ENCODE data around the gene POU2F1.
"Not testable (repeated sequence)": the region's sequence is repeated elsewhere in the genome, so short reads cannot be mapped to it uniquely, and the experiment has no call there.

POU2F1 gene

GRCh38 chr1:167298325-167298724, 77.6 kb downstream of the POU2F1 start:
- no peaks in the 10 kb centered on the region for H3K27me3 ChIP-seq (replicated peaks; ENCODE audit: control insufficient read depth, insufficient read depth, low read length)
- no peak overlapping the region for H3K4me3 ChIP-seq (ENCODE audit: low read length)
- H3K9me3 ChIP-seq (ENCODE audit: control insufficient read depth, low read length) = no peaks in the 10 kb centered on the region
- peak; percentile 18 for DNase-seq (ENCODE audit: low read depth)
- H3K4me1 ChIP-seq (ENCODE audit: control insufficient read depth, insufficient read depth, low read length) = peaks cover 19% of the 10 kb centered on the region
- no peak overlapping the region for H3K9ac ChIP-seq (ENCODE audit: low read length)
- no peaks in the 10 kb centered on the region for H3K36me3 ChIP-seq (ENCODE audit: control insufficient read depth, insufficient read depth, low read length, severe bottlenecking)

DNA sequence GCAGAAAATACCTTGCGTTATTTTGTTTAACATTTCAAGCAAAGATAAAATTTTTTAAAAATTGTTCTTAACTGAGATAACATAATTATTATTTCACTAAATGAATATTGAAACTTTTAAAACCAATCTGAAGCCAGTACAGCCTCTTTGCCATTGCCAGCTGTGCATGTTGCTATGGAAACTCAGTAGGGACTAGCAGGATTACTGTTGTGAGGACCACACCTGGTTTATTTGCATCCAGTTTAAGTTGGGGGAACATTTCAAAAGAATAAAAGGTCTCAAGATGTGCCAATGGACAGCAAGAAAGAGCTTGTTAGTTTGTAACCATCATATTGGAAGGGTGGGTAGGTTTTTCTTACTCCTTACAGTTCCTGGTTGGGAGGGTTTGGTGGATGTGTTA, 80.7 kb downstream of the POU2F1 start:
- Histone ChIP-seq H3K4me1 (ENCODE audit: control insufficient read depth, insufficient read depth, low read length) (peaks cover 19% of the 10 kb centered on the region), H3K27me3 (replicated peaks; ENCODE audit: control insufficient read depth, insufficient read depth, low read length) (no peaks in the 10 kb centered on the region), H3K9me3 (ENCODE audit: control insufficient read depth, low read length) (no peaks in the 10 kb centered on the region), H3K9ac (ENCODE audit: low read length) (no peak overlapping the region), H3K4me3 (ENCODE audit: low read length) (no peak overlapping the region), H3K36me3 (ENCODE audit: control insufficient read depth, insufficient read depth, low read length, severe bottlenecking) (no peaks in the 10 kb centered on the region)
- no peak for DNase-seq (ENCODE audit: low read depth)

GRCh38 chr1:167304165-167304564, 83.5 kb downstream of the POU2F1 start:
- DNase-seq (ENCODE audit: low read depth) = no peak
- Histone ChIP-seq H3K36me3 (ENCODE audit: control insufficient read depth, insufficient read depth, low read length, severe bottlenecking) (no peaks in the 10 kb centered on the region), H3K9me3 (ENCODE audit: control insufficient read depth, low read length) (no peaks in the 10 kb centered on the region), H3K9ac (ENCODE audit: low read length) (no peak overlapping the region), H3K4me3 (ENCODE audit: low read length) (no peak overlapping the region), H3K27me3 (replicated peaks; ENCODE audit: control insufficient read depth, insufficient read depth, low read length) (no peaks in the 10 kb centered on the region), H3K4me1 (ENCODE audit: control insufficient read depth, insufficient read depth, low read length) (no peaks in the 10 kb centered on the region)

- Histone ChIP-seq H3K27me3 (replicated peaks; ENCODE audit: control insufficient read depth, insufficient read depth, low read length) (no peaks in the 10 kb centered on the region), H3K9me3 (ENCODE audit: control insufficient read depth, low read length) (no peaks in the 10 kb centered on the region), H3K4me3 (ENCODE audit: low read length) (no peak overlapping the region), H3K4me1 (ENCODE audit: control insufficient read depth, insufficient read depth, low read length) (no peaks in the 10 kb centered on the region), H3K36me3 (ENCODE audit: control insufficient read depth, insufficient read depth, low read length, severe bottlenecking) (no peaks in the 10 kb centered on the region), H3K9ac (ENCODE audit: low read length) (no peak overlapping the region)
- DNase-seq (ENCODE audit: low read depth) = no peak
Measured at GRCh38 chr1:167305059-167305705, 84.5 kb downstream of the POU2F1 start.

DNA sequence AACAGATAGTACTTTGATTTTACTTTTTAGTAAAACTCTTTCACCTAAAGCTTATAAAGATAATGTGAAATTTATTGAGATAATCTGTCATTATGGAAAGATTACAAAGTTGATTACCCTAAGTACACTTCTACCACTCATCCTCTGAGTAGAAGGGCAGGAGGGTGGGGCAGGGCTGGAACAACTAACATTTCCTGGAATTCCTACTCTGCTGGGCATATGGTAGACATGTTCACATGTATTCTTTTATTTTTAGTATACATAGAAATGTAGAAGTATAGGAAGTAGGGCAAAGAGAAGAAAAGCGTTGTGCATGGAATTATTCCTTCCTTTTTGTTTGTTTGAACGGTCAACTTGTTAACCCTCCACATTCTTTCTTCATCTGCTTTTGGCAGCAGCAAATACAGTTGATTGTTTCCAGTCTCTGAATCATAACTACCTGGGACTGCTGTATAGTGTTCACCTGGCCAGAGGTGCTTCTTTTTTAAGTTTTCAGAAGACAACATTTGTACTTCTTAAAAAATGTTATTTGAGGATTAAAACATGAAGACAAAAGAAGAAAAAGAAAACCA, 85.1 kb downstream of the POU2F1 start:
- no peak overlapping the region for H3K9ac ChIP-seq (ENCODE audit: low read length)
- no peaks in the 10 kb centered on the region for H3K4me1 ChIP-seq (ENCODE audit: control insufficient read depth, insufficient read depth, low read length)
- no peak for DNase-seq (ENCODE audit: low read depth)
- no peaks in the 10 kb centered on the region for H3K36me3 ChIP-seq (ENCODE audit: control insufficient read depth, insufficient read depth, low read length, severe bottlenecking)
- H3K4me3 ChIP-seq (ENCODE audit: low read length) = no peak overlapping the region
- H3K27me3 ChIP-seq (replicated peaks; ENCODE audit: control insufficient read depth, insufficient read depth, low read length) = no peaks in the 10 kb centered on the region
- no peaks in the 10 kb centered on the region for H3K9me3 ChIP-seq (ENCODE audit: control insufficient read depth, low read length)

DNA sequence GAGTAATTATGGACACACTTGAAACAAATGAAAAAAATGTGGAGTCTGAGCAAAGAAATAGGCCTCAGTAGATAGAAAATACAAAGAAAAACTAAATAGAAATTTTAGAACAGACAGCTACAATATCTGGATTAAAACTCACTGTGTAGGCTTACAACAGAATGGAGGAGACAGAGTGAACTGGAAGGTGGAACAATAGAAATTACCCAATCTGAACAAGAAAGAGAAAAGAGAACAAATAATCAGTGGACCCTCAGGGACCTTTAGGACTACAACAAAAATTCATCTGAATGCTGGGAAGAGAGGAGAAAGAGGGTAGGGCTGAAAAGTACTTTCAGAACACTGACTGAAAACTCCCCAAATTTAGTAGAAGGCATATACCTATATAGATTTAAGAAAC, 90.0 kb downstream of the POU2F1 start:
- H3K9me3 ChIP-seq (ENCODE audit: control insufficient read depth, low read length) = no peaks in the 10 kb centered on the region
- DNase-seq (ENCODE audit: low read depth) = no peak
- no peaks in the 10 kb centered on the region for H3K36me3 ChIP-seq (ENCODE audit: control insufficient read depth, insufficient read depth, low read length, severe bottlenecking)
- no peaks in the 10 kb centered on the region for H3K4me1 ChIP-seq (ENCODE audit: control insufficient read depth, insufficient read depth, low read length)
- H3K4me3 ChIP-seq (ENCODE audit: low read length) = no peak overlapping the region
- H3K27me3 ChIP-seq (replicated peaks; ENCODE audit: control insufficient read depth, insufficient read depth, low read length) = no peaks in the 10 kb centered on the region
- H3K9ac ChIP-seq (ENCODE audit: low read length) = no peak overlapping the region

GRCh38 chr1:167312871-167313270, 92.2 kb downstream of the POU2F1 start:
- H3K4me1 ChIP-seq (ENCODE audit: control insufficient read depth, insufficient read depth, low read length) = no peaks in the 10 kb centered on the region
- H3K36me3 ChIP-seq (ENCODE audit: control insufficient read depth, insufficient read depth, low read length, severe bottlenecking) = peaks cover 3% of the 10 kb centered on the region
- H3K27me3 ChIP-seq (replicated peaks; ENCODE audit: control insufficient read depth, insufficient read depth, low read length) = no peaks in the 10 kb centered on the region
- H3K9me3 ChIP-seq (ENCODE audit: control insufficient read depth, low read length) = peaks cover 8% of the 10 kb centered on the region
- H3K9ac ChIP-seq (ENCODE audit: low read length) = no peak overlapping the region
- no peak overlapping the region for H3K4me3 ChIP-seq (ENCODE audit: low read length)
- DNase-seq (ENCODE audit: low read depth) = no peak

- Histone ChIP-seq H3K27me3 (replicated peaks; ENCODE audit: control insufficient read depth, insufficient read depth, low read length) (no peaks in the 10 kb centered on the region), H3K9me3 (ENCODE audit: control insufficient read depth, low read length) (peaks cover 8% of the 10 kb centered on the region), H3K4me1 (ENCODE audit: control insufficient read depth, insufficient read depth, low read length) (no peaks in the 10 kb centered on the region), H3K9ac (ENCODE audit: low read length) (no peak overlapping the region), H3K4me3 (ENCODE audit: low read length) (no peak overlapping the region), H3K36me3 (ENCODE audit: control insufficient read depth, insufficient read depth, low read length, severe bottlenecking) (peaks cover 3% of the 10 kb centered on the region)
- DNase-seq (ENCODE audit: low read depth) = no peak
Measured at GRCh38 chr1:167314671-167315070, 94.0 kb downstream of the POU2F1 start.

- no peak overlapping the region for H3K9ac ChIP-seq (ENCODE audit: low read length)
- H3K9me3 ChIP-seq (ENCODE audit: control insufficient read depth, low read length) = peaks cover 22% of the 10 kb centered on the region
- H3K36me3 ChIP-seq (ENCODE audit: control insufficient read depth, insufficient read depth, low read length, severe bottlenecking) = peaks cover 3% of the 10 kb centered on the region
- H3K4me3 ChIP-seq (ENCODE audit: low read length) = no peak overlapping the region
- H3K4me1 ChIP-seq (ENCODE audit: control insufficient read depth, insufficient read depth, low read length) = no peaks in the 10 kb centered on the region
- no peaks in the 10 kb centered on the region for H3K27me3 ChIP-seq (replicated peaks; ENCODE audit: control insufficient read depth, insufficient read depth, low read length)
- DNase-seq (ENCODE audit: low read depth) = no peak
Measured at GRCh38 chr1:167317463-167317862, 96.8 kb downstream of the POU2F1 start.

DNA sequence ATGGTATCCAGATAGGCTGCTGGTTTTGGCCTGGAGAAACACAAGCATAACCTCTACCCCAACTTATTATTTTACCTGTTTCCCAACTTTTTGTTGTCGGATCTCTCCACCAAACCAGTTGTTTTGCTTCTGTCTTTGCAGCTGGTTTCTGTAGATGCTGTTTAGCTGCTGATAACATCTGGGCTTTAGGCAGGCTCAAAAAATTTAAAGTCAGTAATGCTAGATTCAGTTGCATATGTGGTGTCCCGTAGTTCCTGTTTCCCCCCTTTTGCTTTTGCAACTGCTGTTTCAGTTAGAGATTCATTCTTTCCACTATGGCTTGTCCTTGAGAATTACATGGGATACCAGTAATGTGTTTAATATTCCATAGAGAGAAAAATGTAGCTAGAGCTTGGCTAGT, 98.5 kb downstream of the POU2F1 start:
- H3K4me1 ChIP-seq (ENCODE audit: control insufficient read depth, insufficient read depth, low read length); H3K4me3 ChIP-seq (ENCODE audit: low read length); H3K9ac ChIP-seq (ENCODE audit: low read length); H3K27me3 ChIP-seq (replicated peaks; ENCODE audit: control insufficient read depth, insufficient read depth, low read length); DNase-seq (ENCODE audit: low read depth): not testable (repeated sequence)
- Histone ChIP-seq H3K36me3 (ENCODE audit: control insufficient read depth, insufficient read depth, low read length, severe bottlenecking) (peaks cover 13% of the 10 kb centered on the region), H3K9me3 (ENCODE audit: control insufficient read depth, low read length) (peaks cover 40% of the 10 kb centered on the region)

DNA sequence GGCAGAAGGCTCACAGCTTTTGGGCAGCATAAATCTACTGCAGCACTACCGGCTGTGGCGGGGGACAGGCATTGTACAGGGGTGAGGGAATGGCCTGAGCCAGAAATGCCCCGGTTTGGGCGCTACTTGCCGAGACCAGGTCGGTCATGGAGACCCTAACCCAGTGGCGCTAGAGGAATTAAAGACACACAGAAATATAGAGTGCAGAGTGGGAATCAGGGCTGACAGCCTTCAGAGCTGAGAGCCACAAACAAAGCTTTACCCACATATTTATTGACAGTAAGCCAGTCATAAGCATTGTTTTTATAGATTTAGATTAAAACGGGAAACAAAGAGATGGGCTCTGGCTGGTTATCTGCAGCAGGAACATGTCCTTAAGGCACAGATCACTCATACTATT, 101.8 kb downstream of the POU2F1 start:
- Histone ChIP-seq H3K4me1 (ENCODE audit: control insufficient read depth, insufficient read depth, low read length) (no peaks in the 10 kb centered on the region), H3K27me3 (replicated peaks; ENCODE audit: control insufficient read depth, insufficient read depth, low read length) (no peaks in the 10 kb centered on the region), H3K9ac (ENCODE audit: low read length) (no peak overlapping the region), H3K9me3 (ENCODE audit: control insufficient read depth, low read length) (peaks cover 36% of the 10 kb centered on the region), H3K4me3 (ENCODE audit: low read length) (no peak overlapping the region), H3K36me3 (ENCODE audit: control insufficient read depth, insufficient read depth, low read length, severe bottlenecking) (peaks cover 12% of the 10 kb centered on the region)
- DNase-seq (ENCODE audit: low read depth) = no peak

DNA sequence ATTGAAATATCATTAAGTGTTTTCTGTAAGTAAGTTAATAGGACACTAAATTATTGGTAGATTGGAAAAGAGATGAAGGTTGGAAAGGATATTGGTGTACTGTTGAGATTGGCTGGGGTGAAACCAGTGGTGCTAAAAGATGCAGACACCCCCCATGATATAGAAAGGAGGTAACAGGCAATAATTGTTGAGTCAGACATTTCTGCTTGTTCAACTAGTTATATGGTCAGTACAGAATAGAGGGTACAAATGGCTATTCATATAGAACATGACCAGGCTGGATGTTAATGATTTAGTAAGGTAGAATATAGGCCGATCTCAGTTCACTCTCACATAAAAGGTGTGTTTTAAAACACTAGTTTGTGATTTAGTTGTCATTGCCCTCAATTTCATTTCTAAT, 104.5 kb downstream of the POU2F1 start:
- Histone ChIP-seq H3K4me3 (ENCODE audit: low read length) (no peak overlapping the region), H3K27me3 (replicated peaks; ENCODE audit: control insufficient read depth, insufficient read depth, low read length) (no peaks in the 10 kb centered on the region), H3K36me3 (ENCODE audit: control insufficient read depth, insufficient read depth, low read length, severe bottlenecking) (peaks cover 10% of the 10 kb centered on the region), H3K9me3 (ENCODE audit: control insufficient read depth, low read length) (peaks cover 33% of the 10 kb centered on the region), H3K9ac (ENCODE audit: low read length) (no peak overlapping the region), H3K4me1 (ENCODE audit: control insufficient read depth, insufficient read depth, low read length) (no peaks in the 10 kb centered on the region)
- no peak for DNase-seq (ENCODE audit: low read depth)

Measured in adipocyte (in vitro differentiated cells).